Psoas muscle (tissue), 8 donors: ENCODE results near the gene CTDSP1. TPM values are rescaled to one million over a fixed set of nuclear protein-coding genes. Genes with fewer than 3 reads are reported as not detected.
A peak's percentile ranks its signal among the peaks of the same experiment; 100 is the strongest.

Source experiments
- ATAC-seq, 4 donors: fragments of 200-7000 bp; cut with Tn5 transposase; one replicate each; pipeline ENCODE4 v1.9.1; 2020; ENCODE audit warnings: moderate library complexity in 3 of 4, mild to moderate bottlenecking in 2 of 4
- DNase-seq, 2 donors: peaks; one replicate each; pipeline ENCODE4 v3.0.0-alpha.2; 2020
- H3K27ac ChIP-seq: fragments of 200-600 bp; one replicate; pipeline ENCODE4 v1.8.0; 2022
- H3K27me3 ChIP-seq, 3 donors: fragments of 200-600 bp in 1 of 3; one replicate each; pipeline versions ENCODE4 v1.6.1 to v1.8.0; 2013 to 2022; ENCODE audit warnings: low read length in 2 of 3, mild to moderate bottlenecking in 2 of 3, moderate library complexity in 1 of 3; ENCODE audit not compliant: insufficient read depth in 3 of 3
- H3K36me3 ChIP-seq, 2 donors: fragments of 200-600 bp in 1 of 2; one replicate each; pipeline versions ENCODE4 v1.6.1 to v1.8.0; 2013 to 2022; ENCODE audit warnings: low read depth in 1 of 2, mild to moderate bottlenecking in 1 of 2, moderate library complexity in 1 of 2; ENCODE audit not compliant: insufficient read depth in 1 of 2
- H3K4me1 ChIP-seq: fragments of 200-600 bp; one replicate; pipeline ENCODE4 v1.8.0; 2022
- H3K4me3 ChIP-seq: fragments of 200-600 bp; one replicate; pipeline ENCODE4 v1.8.0; 2022; ENCODE audit warnings: mild to moderate bottlenecking
- H3K9me3 ChIP-seq: fragments of 200-600 bp; one replicate; pipeline ENCODE4 v1.8.0; 2022
- CTCF ChIP-seq: fragments of 200-600 bp; IDR thresholded peaks from one replicate; pipeline ENCODE4 v1.8.0; 2022; ENCODE audit warnings: antibody characterized with exemption
- WGBS, 3 donors: extraction: QIAGEN DNeasy Blood & Tissue Kit; methylation state at CpG; one replicate each; pipeline versions ENCODE4 v1.1.6 to v1.1.7; 2013; 5-methylcytosine and 5-hydroxymethylcytosine counted together
- intact Hi-C, 2 donors: fragments of 100-400 bp; cut with DNase I; formaldehyde crosslinking; loops; one replicate each; pipeline versions ENCODE4 v1.11.0 to v1.14.2; 2022
- polyA plus RNA-seq, 3 donors: library from polyadenylated mRNA; stranded (reverse); fragments of 200-250 nt; gene quantifications; one replicate each; pipeline ENCODE4 v1.2.3, GENCODE V29; 2013
- total RNA-seq, 4 donors: library from RNA; stranded (reverse); fragmentation: NEBNext Ultra II Directional in 2 of 4; extraction: Animal tissue kit (Norgen Biotek cat#: 25700) in 2 of 4; gene quantifications; one replicate each; pipeline versions ENCODE4 v1.2.1 to v1.2.4, GENCODE V29; 2021 to 2023
- donor health status: healthy with polysubstance abuse.
- donor health status: DM: no; HTN: no; CAD: no; lungs with moderate emphysema.
- donor health status: Bipolar disorder and iron deficiency.
- donor health status: healthy.
- donor health status: DM: yes; HTN: yes; CAD: no.
- donor health status: DM: no; HTN: no; CAD: no.
- donor health status: DM: no; HTN: no; CAD: no.
- donor health status: DM: yes; HTN: yes; CAD: no.

Gene CTDSP1
- total and polyA plus RNA-seq, 7 donors: 55.6 to 73.0 (median 61.9) TPM

- peaks cover 32% of the 10 kb centered on the region for H3K4me1 ChIP-seq
- intact Hi-C loops: loop anchor here in 1 of 2 donors (2.0 to 10.0 kb wide), 2 partner anchors 165 to 261 kb away; partner anchors contain the start of genes CNOT9 and USP37
- H3K4me3 ChIP-seq: no peak overlapping the region
- H3K27me3 ChIP-seq: no peaks in the 10 kb centered on the region
- no peak for TF ChIP-seq CTCF
- DNase-seq (no peak), ATAC-seq (no peak)
- H3K9me3 ChIP-seq: no peaks in the 10 kb centered on the region
- 71 to 86% (median 85%) methylated on average over 7 of the region's 7 CpGs for WGBS, 3 donors
- H3K36me3 ChIP-seq: peaks cover 0 to 44% of the 10 kb centered on the region in 2 donors
- H3K27ac ChIP-seq: peak overlapping the region; percentile 74
Observed at GRCh38 chr2:218403810-218404209, 4.1 kb downstream of the CTDSP1 start.

GRCh38 chr2:218404351-218405085 is 4.8 kb downstream of the CTDSP1 start:
- intact Hi-C loops: loop anchor here (5.0 to 10.0 kb wide), 3 partner anchors 163 to 260 kb away; partner anchors contain the start of genes BCS1L (in 1 of the 2), CNOT9 (in 1 of the 2), USP37 (in 1 of the 2) and ZNF142 (in 1 of the 2)
- Histone ChIP-seq H3K27me3 (no peaks in the 10 kb centered on the region), H3K36me3 (peaks cover 0 to 44% of the 10 kb centered on the region in 2 donors), H3K27ac (peak overlapping the region; percentile 74), H3K4me3 (no peak overlapping the region), H3K9me3 (no peaks in the 10 kb centered on the region), H3K4me1 (peaks cover 32% of the 10 kb centered on the region)
- DNase-seq: no peak
- no peak for TF ChIP-seq CTCF
- ATAC-seq: no peak
- WGBS, 3 donors: 55 to 75% (median 60%) methylated on average over 16 of the region's 16 CpGs

GRCh38 chr2:218405086-218405745 is 5.5 kb downstream of the CTDSP1 start:
- peak overlapping the region; percentile 60 for H3K4me3 ChIP-seq
- TF ChIP-seq CTCF: no peak
- no peaks in the 10 kb centered on the region for H3K27me3 ChIP-seq
- ATAC-seq (no peak), DNase-seq (no peak)
- WGBS, 3 donors: 38 to 46% (median 40%) methylated on average over 8 of the region's 8 CpGs
- intact Hi-C loops: loop anchor here (5.0 to 10.0 kb wide), 3 partner anchors 162 to 260 kb away; partner anchors contain the start of genes BCS1L (in 1 of the 2), CNOT9 (in 1 of the 2), USP37 (in 1 of the 2) and ZNF142 (in 1 of the 2)
- H3K9me3 ChIP-seq: no peaks in the 10 kb centered on the region
- H3K4me1 ChIP-seq: peaks cover 32% of the 10 kb centered on the region
- H3K27ac ChIP-seq: peak overlapping the region; percentile 74
- H3K36me3 ChIP-seq: peaks cover 0 to 44% of the 10 kb centered on the region in 2 donors

GRCh38 chr2:218405746-218406208 is 6.1 kb downstream of the CTDSP1 start:
- 2 to 6% (median 4%) methylated on average over 15 of the region's 15 CpGs for WGBS, 3 donors
- no peak for TF ChIP-seq CTCF
- Histone ChIP-seq H3K27me3 (no peaks in the 10 kb centered on the region), H3K4me1 (peaks cover 32% of the 10 kb centered on the region), H3K27ac (peak overlapping the region; percentile 74), H3K9me3 (no peaks in the 10 kb centered on the region), H3K4me3 (peak overlapping the region; percentile 60), H3K36me3 (peaks cover 0 to 44% of the 10 kb centered on the region in 2 donors)
- DNase-seq (peak in 1 of 2 donors; percentile 37), ATAC-seq (peak in 3 of 4 donors; percentile 0 to 1 (median 0))
- intact Hi-C loops: loop anchor here (2.0 to 10.0 kb wide), 5 partner anchors 59 to 259 kb away; partner anchors contain the start of genes BCS1L (in 1 of the 2), CNOT9 (in 1 of the 2), USP37 (in 1 of the 2) and ZNF142 (in 1 of the 2)
